ENCODE data around the gene TNIK. TPM values are rescaled to one million over a fixed set of nuclear protein-coding genes. Genes with fewer than 3 reads are reported as not detected.

TNIK gene
- total RNA-seq, 1 experiment from 2014 or later: 22.4 TPM

Small RNAs within 50 kb of the gene (microRNA-seq; reads per million reads assigned to microRNA genes)
- gene MIR569: not detected

All from Caco-2 (cell line).